NB4 (cell line): ENCODE results near the gene SERPINB1.
A peak's percentile ranks its signal among the peaks of the same experiment; 100 is the strongest.

ENCODE experiments used
- DNase-seq: peaks from one replicate; pipeline ENCODE4 v3.0.0; 2010; ENCODE audit warnings: low read depth
- H3K4me3 ChIP-seq: one replicate; pipeline ENCODE4 v1.5.1; 2011; ENCODE audit warnings: mild to moderate bottlenecking, low read depth, low read length, moderate library complexity
- MYC ChIP-seq: IDR thresholded peaks from 2 replicates; pipeline ENCODE4 v1.6.1; 2011; ENCODE audit warnings: low read depth, low read length
- POLR2A ChIP-seq: IDR thresholded peaks from 2 replicates; pipeline ENCODE4 v1.6.1; 2011; ENCODE audit warnings: mild to moderate bottlenecking; ENCODE audit not compliant: insufficient read length; ENCODE audit errors: extremely low read depth
- TF ChIP-seq, protein P1 (sequence below): IDR thresholded peaks from one replicate; pipeline ENCODE4 v1.5.1; 2012; ENCODE audit warnings: low read depth, low read length
- TF ChIP-seq, protein P2 (sequence below): IDR thresholded peaks from 2 replicates; pipeline ENCODE4 v1.6.1; 2011; ENCODE audit warnings: low read depth, low read length

Gene SERPINB1

DNA sequence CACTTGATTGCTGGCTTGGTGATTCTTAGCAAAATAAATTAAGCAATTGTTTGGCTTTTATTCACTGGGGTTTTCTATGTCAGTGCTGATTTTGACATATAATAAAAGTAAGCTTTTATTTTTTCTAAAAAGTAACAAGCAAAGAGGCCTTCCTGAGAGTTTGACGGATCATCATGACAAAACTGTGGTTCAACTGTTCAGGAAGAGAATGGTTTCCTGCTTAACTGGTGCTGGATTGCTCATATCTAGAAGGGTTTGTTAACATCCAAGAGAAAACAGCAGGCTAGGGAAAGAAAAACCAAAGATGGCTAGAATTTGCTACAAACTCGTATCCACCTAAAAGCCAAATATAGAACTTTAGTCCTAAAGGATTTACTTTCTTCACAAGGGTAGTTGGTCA is 21.2 kb downstream of the SERPINB1 start:
- no peak overlapping the region for H3K4me3 ChIP-seq
- TF ChIP-seq, protein P1, sequence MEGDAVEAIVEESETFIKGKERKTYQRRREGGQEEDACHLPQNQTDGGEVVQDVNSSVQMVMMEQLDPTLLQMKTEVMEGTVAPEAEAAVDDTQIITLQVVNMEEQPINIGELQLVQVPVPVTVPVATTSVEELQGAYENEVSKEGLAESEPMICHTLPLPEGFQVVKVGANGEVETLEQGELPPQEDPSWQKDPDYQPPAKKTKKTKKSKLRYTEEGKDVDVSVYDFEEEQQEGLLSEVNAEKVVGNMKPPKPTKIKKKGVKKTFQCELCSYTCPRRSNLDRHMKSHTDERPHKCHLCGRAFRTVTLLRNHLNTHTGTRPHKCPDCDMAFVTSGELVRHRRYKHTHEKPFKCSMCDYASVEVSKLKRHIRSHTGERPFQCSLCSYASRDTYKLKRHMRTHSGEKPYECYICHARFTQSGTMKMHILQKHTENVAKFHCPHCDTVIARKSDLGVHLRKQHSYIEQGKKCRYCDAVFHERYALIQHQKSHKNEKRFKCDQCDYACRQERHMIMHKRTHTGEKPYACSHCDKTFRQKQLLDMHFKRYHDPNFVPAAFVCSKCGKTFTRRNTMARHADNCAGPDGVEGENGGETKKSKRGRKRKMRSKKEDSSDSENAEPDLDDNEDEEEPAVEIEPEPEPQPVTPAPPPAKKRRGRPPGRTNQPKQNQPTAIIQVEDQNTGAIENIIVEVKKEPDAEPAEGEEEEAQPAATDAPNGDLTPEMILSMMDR: no peak
- no peak for TF ChIP-seq POLR2A
- no peak; the same call in 1 of the 2 replicates for TF ChIP-seq MYC
- TF ChIP-seq, protein P2, sequence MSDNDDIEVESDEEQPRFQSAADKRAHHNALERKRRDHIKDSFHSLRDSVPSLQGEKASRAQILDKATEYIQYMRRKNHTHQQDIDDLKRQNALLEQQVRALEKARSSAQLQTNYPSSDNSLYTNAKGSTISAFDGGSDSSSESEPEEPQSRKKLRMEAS: no peak

GRCh38 chr6:2819978-2820377 is 21.7 kb downstream of the SERPINB1 start:
- no peak overlapping the region for H3K4me3 ChIP-seq
- TF ChIP-seq POLR2A: no peak
- TF ChIP-seq, protein P1: no peak
- TF ChIP-seq, protein P2: no peak
- TF ChIP-seq MYC: no peak

More for the DNA sequence above, 21.2 kb downstream of the SERPINB1 start:
- peak; percentile 80 for DNase-seq

DNA sequence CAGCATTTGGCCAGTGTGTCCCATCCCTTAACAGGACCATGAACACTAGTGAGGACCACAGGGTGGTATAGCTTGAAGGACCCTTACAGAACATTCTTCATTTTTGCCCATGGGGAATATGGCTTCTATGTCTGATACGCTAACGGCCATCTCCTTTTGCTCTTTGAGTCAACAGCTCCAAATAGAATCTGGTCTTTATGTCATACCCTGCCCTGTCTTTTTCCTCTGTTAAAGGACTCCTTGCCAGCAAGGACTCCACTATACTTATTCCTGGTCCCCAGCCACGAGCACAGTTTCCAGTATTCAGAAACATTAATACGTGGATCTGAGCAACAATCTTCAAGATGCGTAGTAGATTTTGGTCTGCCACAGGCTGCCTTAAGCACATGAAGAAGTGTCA is 22.5 kb downstream of the SERPINB1 start:
- no peak overlapping the region for H3K4me3 ChIP-seq
- TF ChIP-seq MYC: no peak
- TF ChIP-seq, protein P2: no peak
- no peak for TF ChIP-seq POLR2A
- TF ChIP-seq, protein P1: no peak
- no peak for DNase-seq

More at GRCh38 chr6:2819978-2820377, 21.7 kb downstream of the SERPINB1 start:
- no peak for DNase-seq

- H3K4me3 ChIP-seq: no peak overlapping the region
- TF ChIP-seq, protein P1: no peak
- TF ChIP-seq POLR2A (no peak), MYC (no peak)
- TF ChIP-seq, protein P2: no peak
- DNase-seq: no peak
Observed at GRCh38 chr6:2818593-2818992, 23.1 kb downstream of the SERPINB1 start.

DNA sequence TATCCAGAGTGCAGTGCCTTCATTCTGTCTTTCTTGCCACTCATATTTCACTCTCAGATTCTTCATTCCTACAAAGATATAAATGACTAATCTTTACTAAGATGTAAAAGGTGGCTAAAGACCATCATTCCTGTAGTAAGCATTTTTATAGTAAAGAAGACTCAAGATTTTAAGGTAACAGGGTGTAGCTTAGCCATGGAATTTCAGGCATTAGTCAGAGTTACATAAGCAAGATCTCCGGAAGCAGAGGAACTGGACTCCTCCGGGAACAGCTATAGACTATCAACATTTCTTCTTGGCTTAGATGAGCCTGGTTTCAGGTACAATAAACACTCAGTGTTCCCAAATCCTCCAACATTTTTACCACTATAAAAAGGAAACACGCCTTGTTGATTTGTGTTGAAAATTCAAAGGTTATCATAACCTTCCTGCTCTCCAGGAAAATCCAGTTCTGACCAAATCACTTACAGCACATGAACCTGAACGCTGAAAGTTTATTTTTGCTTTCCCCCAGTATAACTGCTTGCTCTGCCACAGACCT is 23.7 kb downstream of the SERPINB1 start:
- H3K4me3 ChIP-seq: no peak overlapping the region
- TF ChIP-seq POLR2A: no peak
- DNase-seq: no peak

GRCh38 chr6:2816158-2816557 is 25.5 kb downstream of the SERPINB1 start:
- no peak for DNase-seq
- TF ChIP-seq, protein P1: no peak
- TF ChIP-seq MYC: no peak
- H3K4me3 ChIP-seq: no peak overlapping the region
